Kidney (tissue), 14 donors: ENCODE results near the gene TERB1. TPM values are rescaled to one million over a fixed set of nuclear protein-coding genes. Genes with fewer than 3 reads are reported as not detected.

Source experiments
- DNase-seq, 5 donors: peaks; one replicate each; pipeline ENCODE4 v3.0.0-alpha.2; 2013 to 2020
- FAIRE-seq: peaks from 2 replicates; lab custom pipeline; 2012; peaks lifted over from hg19 to GRCh38; lab: Jason Lieb, UNC
- H3K27ac ChIP-seq, 2 donors: one replicate each; pipeline ENCODE4 v1.7.0; 2013; ENCODE audit warnings: low read depth in 2 of 2, low read length in 2 of 2, inconsistent platforms in 1 of 2
- H3K27me3 ChIP-seq: one replicate; pipeline ENCODE4 v1.7.1; 2013; ENCODE audit warnings: low read length, inconsistent platforms; ENCODE audit not compliant: control insufficient read depth, insufficient read depth
- H3K36me3 ChIP-seq, 3 donors: one replicate each; pipeline versions ENCODE4 v1.7.0 to v1.7.1; 2013; ENCODE audit warnings: low read length in 3 of 3, control low read depth in 1 of 3, inconsistent platforms in 1 of 3; ENCODE audit not compliant: insufficient read depth in 3 of 3, control insufficient read depth in 2 of 3
- H3K4me1 ChIP-seq, 3 donors: one replicate each; pipeline versions ENCODE4 v1.7.0 to v1.7.1; 2013; ENCODE audit warnings: low read length in 3 of 3, inconsistent platforms in 1 of 3, low read depth in 1 of 3; ENCODE audit not compliant: control insufficient read depth in 2 of 3, insufficient read depth in 2 of 3
- H3K4me3 ChIP-seq, 3 donors: one replicate each; pipeline versions ENCODE4 v1.7.0 to v1.8.1; 2013; ENCODE audit warnings: low read length in 3 of 3, control low read depth in 1 of 3, inconsistent platforms in 1 of 3
- H3K9ac ChIP-seq, 3 donors: one replicate each; pipeline versions ENCODE4 v1.7.0 to v1.7.1; 2013; ENCODE audit warnings: low read length in 3 of 3, control low read depth in 1 of 3, inconsistent platforms in 1 of 3
- H3K9me3 ChIP-seq, 3 donors: one replicate each; pipeline versions ENCODE4 v1.7.0 to v1.7.1; 2013; ENCODE audit warnings: low read length in 3 of 3, control low read depth in 1 of 3, inconsistent platforms in 1 of 3; ENCODE audit not compliant: control insufficient read depth in 2 of 3, insufficient read depth in 1 of 3
- CTCF ChIP-seq: IDR thresholded peaks from 3 replicates; pipeline ENCODE4 v1.5.1; 2012; ENCODE audit warnings: mild to moderate bottlenecking, moderate library complexity, borderline replicate concordance; ENCODE audit not compliant: insufficient read depth; ENCODE audit errors: extremely low read depth
- intact Hi-C: fragments of 100-400 bp; cut with DNase I; formaldehyde crosslinking; loops from one replicate; pipeline ENCODE4 v1.11.1; 2022
- polyA plus RNA-seq: library from polyadenylated mRNA; stranded (reverse); fragments of 350-450 nt; fragmentation: Illumina TruSeq; extraction: RNeasy Lipid Tissue Mini Kit (QIAGEN cat#74804); gene quantifications from one replicate; pipeline ENCODE4 v1.2.3, GENCODE V29; 2014; ENCODE audit warnings: low read depth, low replicate concordance; ENCODE audit not compliant: insufficient read depth
- total RNA-seq: library from RNA; stranded (reverse); fragmentation: NEBNext Ultra II Directional; extraction: Animal tissue kit (Norgen Biotek cat#: 25700); gene quantifications from one replicate; pipeline ENCODE4 v1.2.1, GENCODE V29; 2021
- donor health status: control.
- donor health status: control.
- donor health status: control.
- donor health status: control.
- donor health status: control.
- donor health status: DM: yes; HTN: yes; CAD: no.
- donor health status: Normal renal cell carcinoma (clear cell type).

The TERB1 gene
- total and polyA plus RNA-seq, 2 donors from 2014 or later = 0.19 TPM; not detected in 1

- intact Hi-C loops = no loop called here
- no peak for TF ChIP-seq CTCF
- H3K4me3 ChIP-seq = no peak overlapping the region
- DNase-seq (peak in 1 of 5 donors; percentile 24), FAIRE-seq (no peak)
- no peaks in the 10 kb centered on the region for H3K9me3 ChIP-seq
- H3K9ac ChIP-seq = no peak overlapping the region
- peaks cover 5% of the 10 kb centered on the region for H3K27me3 ChIP-seq
- H3K36me3 ChIP-seq = no peaks in the 10 kb centered on the region
- no peak overlapping the region for H3K27ac ChIP-seq
- peaks cover 0 to 6% (median 0%) of the 10 kb centered on the region in 3 donors for H3K4me1 ChIP-seq
Measured at GRCh38 chr16:66846266-66846665, 44.9 kb upstream of the TERB1 start.

- TF ChIP-seq CTCF = no peak
- Histone ChIP-seq H3K27me3 (peaks cover 5% of the 10 kb centered on the region), H3K4me1 (peaks cover 0 to 6% (median 0%) of the 10 kb centered on the region in 3 donors), H3K9ac (no peak overlapping the region), H3K36me3 (no peaks in the 10 kb centered on the region), H3K27ac (no peak overlapping the region), H3K4me3 (no peak overlapping the region), H3K9me3 (no peaks in the 10 kb centered on the region)
- DNase-seq (peak in 1 of 5 donors; percentile 29), FAIRE-seq (no peak)
- intact Hi-C loops = no loop called here
Measured at GRCh38 chr16:66845791-66846221, 44.4 kb upstream of the TERB1 start.

GRCh38 chr16:66845080-66845410, 43.7 kb upstream of the TERB1 start:
- H3K27me3 ChIP-seq = peaks cover 5% of the 10 kb centered on the region
- no peak overlapping the region for H3K9ac ChIP-seq
- H3K9me3 ChIP-seq = no peaks in the 10 kb centered on the region
- no peak overlapping the region for H3K27ac ChIP-seq
- H3K4me3 ChIP-seq = peak overlapping the region in 1 of 3 donors; percentile 44
- peaks cover 0 to 6% (median 0%) of the 10 kb centered on the region in 3 donors for H3K4me1 ChIP-seq
- intact Hi-C loops = no loop called here
- no peak for TF ChIP-seq CTCF
- no peaks in the 10 kb centered on the region for H3K36me3 ChIP-seq
- no peak for DNase-seq
- no peak for FAIRE-seq
